Skeletal muscle satellite cell (primary cell): ENCODE data around the gene ACVR2B.

ENCODE experiments used
- H3K27me3 ChIP-seq: 2 replicates; pipeline ENCODE4 v1.7.0; 2013; ENCODE audit warnings: low read length; ENCODE audit not compliant: control insufficient read depth, insufficient read depth
- H3K36me3 ChIP-seq: 2 replicates; pipeline ENCODE4 v1.7.0; 2013; ENCODE audit warnings: mild to moderate bottlenecking, control low read depth, low read length; ENCODE audit not compliant: insufficient read depth
- H3K4me1 ChIP-seq: 2 replicates; pipeline ENCODE4 v1.7.0; 2013; ENCODE audit warnings: low read length; ENCODE audit not compliant: control insufficient read depth, insufficient read depth
- H3K4me2 ChIP-seq: 2 replicates; pipeline ENCODE4 v1.7.0; 2013; ENCODE audit warnings: mild to moderate bottlenecking, low read length
- H3K4me3 ChIP-seq: 2 replicates; pipeline ENCODE4 v1.7.0; 2013; ENCODE audit warnings: low read length
- H3K9ac ChIP-seq: 2 replicates; pipeline ENCODE4 v1.7.0; 2013; ENCODE audit warnings: mild to moderate bottlenecking, low read depth, low read length, moderate library complexity
- H3K9me3 ChIP-seq: replicated peaks from 2 replicates; pipeline ENCODE4 v1.7.0; 2013; ENCODE audit warnings: mild to moderate bottlenecking, control low read depth, low read length

Gene ACVR2B

DNA sequence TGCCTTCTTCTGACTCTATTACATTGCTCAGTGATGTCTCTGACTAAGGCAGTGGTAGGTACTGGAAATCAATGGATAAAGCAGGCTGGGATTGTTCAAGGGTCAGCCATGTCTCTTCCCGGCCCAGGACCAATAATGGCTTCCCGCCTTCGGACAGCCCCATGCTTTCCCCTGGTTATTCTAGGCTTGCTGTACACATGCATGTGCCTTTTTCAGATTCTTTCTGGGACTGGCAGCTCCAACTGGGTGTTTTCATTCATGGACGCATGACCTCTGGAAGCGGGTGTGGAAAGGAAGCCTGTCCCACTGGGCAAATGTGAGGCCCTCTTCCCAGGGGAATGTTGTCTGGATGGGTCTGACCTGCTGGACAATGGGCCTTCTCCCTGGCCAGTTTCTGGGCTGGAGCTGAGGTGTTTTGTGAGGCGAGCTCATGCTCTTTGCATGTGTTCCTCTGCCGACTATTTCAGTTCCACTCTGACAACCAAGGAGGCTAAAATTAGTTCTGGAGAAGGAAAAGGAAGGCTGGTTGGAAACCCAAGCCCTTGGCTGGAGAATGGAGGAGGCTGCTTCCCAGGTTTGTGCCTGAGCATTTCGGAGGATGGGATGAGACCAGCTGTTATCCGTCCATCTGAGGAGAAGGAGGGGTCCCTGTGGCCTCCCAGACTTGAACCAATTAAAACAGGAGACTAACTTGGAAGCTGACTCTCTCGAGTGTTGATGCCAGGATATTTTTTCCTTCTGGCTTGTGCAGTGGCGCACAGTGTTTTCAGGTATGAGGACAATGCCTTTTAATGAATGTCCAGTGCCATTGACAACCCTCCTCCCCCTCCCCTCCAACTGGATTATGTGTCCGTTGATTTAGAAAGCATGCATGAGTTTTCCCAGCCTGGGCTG lies 6.9 kb downstream of the ACVR2B start:
- Histone ChIP-seq H3K4me3 (no peak overlapping the region), H3K9me3 (no peaks in the 10 kb centered on the region), H3K4me2 (no peak overlapping the region), H3K9ac (no peak overlapping the region), H3K27me3 (no peaks in the 10 kb centered on the region), H3K36me3 (no peaks in the 10 kb centered on the region), H3K4me1 (peaks cover 30% of the 10 kb centered on the region)

DNA sequence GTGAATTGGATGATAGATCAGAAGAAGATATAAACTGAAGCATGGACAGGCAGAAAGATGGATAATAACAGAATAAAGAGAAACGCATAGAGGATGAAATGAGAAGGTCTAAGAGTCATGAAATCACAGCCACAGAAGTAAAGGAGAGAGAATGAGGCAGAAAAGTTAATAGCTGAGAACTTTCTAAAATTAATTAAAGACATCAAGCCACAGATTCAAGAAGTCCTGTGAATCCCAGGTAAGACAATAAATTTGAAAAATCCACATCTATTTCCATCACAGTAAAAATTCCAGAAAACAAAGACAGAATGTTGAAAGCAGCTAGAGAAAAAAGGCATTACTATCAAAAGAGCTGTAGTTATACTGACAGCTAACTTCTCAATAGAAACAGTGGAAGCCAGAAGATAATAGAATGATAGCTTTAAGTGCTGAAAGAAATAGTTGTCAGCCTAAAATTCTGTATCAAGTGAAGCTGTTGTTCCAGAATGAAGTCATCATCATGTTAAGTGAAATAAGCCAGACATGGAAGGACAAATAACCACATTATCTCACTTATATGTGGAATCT lies 12.0 kb downstream of the ACVR2B start:
- H3K9ac ChIP-seq: no peak overlapping the region
- H3K9me3 ChIP-seq: peaks cover 6% of the 10 kb centered on the region
- H3K36me3 ChIP-seq: no peaks in the 10 kb centered on the region
- peaks cover 3% of the 10 kb centered on the region for H3K4me1 ChIP-seq
- no peak overlapping the region for H3K4me3 ChIP-seq
- H3K4me2 ChIP-seq: no peak overlapping the region
- no peaks in the 10 kb centered on the region for H3K27me3 ChIP-seq

DNA sequence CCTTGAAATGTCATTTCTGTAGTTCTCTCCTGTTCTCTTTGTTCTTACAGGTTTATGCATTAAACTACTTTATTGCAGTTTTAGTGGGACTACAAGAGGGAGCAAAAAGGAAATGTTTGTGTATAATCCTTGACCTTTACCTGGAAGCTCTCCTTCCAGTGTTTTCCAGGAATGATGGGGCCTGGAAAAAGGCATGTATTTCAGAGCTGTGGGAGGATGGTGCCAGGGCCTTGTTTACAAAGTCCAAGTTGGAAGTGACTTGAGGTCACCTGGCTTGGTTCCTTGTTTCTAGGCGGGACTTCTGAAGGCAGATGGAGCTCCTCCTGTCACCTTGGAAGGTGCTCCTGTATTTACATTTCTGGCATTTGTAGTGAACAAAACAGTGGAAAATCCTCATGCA lies 15.1 kb downstream of the ACVR2B start:
- no peaks in the 10 kb centered on the region for H3K27me3 ChIP-seq
- no peak overlapping the region for H3K4me2 ChIP-seq
- peaks cover 6% of the 10 kb centered on the region for H3K9me3 ChIP-seq
- no peaks in the 10 kb centered on the region for H3K36me3 ChIP-seq
- no peak overlapping the region for H3K4me3 ChIP-seq
- H3K9ac ChIP-seq: no peak overlapping the region
- no peaks in the 10 kb centered on the region for H3K4me1 ChIP-seq

DNA sequence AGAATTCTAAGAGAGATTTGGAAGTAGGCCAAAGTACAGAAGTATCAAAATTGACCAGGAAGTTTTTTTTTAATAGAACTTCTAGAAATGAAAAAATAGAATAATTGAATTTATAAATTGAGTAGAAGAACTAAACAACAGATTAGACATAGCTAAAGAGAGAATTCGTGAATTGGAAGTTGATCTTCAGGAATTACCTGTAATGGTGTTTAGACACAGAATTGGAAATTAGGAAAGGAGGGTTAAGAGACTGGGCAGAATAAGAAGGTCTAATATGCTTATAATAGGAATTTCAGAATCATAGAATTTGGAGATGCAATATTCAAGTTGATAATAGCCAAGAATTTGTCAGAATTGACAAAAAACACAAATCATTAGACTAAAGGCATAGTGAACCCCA lies 16.2 kb downstream of the ACVR2B start:
- no peak overlapping the region for H3K9ac ChIP-seq
- no peak overlapping the region for H3K4me3 ChIP-seq
- H3K36me3 ChIP-seq: no peaks in the 10 kb centered on the region
- H3K9me3 ChIP-seq: peaks cover 6% of the 10 kb centered on the region
- H3K4me2 ChIP-seq: no peak overlapping the region
- H3K27me3 ChIP-seq: no peaks in the 10 kb centered on the region
- no peaks in the 10 kb centered on the region for H3K4me1 ChIP-seq

DNA sequence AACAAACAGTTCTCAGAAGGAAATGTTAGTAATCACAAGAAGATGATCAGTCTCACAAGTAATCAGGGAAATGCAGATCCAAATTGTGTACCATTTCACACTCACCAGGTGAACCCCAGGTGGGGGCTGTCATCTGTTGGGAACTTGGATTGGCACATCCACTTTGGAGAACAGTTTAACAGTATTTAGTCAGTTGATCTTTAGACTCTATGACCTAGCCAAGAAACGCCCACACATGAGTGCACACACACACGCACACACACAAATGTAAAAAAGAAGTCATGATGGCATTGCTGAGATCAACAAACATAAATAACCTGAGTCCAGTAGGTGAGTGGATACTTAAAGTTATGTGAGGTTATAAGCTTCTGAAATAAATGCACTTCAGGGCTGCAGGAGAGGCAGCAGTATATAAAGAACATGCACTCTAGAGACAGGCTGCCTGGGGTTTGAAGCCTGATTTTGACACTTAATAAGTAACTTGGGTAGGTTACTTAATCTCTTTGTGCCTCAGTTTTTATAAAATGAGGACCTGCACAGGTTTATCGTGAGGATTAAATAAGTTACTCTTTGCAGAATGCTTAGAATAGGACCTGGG lies 17.7 kb downstream of the ACVR2B start:
- H3K4me3 ChIP-seq: no peak overlapping the region
- no peaks in the 10 kb centered on the region for H3K36me3 ChIP-seq
- no peak overlapping the region for H3K4me2 ChIP-seq
- H3K9ac ChIP-seq: no peak overlapping the region
- peaks cover 6% of the 10 kb centered on the region for H3K9me3 ChIP-seq
- H3K4me1 ChIP-seq: no peaks in the 10 kb centered on the region
- H3K27me3 ChIP-seq: no peaks in the 10 kb centered on the region

DNA sequence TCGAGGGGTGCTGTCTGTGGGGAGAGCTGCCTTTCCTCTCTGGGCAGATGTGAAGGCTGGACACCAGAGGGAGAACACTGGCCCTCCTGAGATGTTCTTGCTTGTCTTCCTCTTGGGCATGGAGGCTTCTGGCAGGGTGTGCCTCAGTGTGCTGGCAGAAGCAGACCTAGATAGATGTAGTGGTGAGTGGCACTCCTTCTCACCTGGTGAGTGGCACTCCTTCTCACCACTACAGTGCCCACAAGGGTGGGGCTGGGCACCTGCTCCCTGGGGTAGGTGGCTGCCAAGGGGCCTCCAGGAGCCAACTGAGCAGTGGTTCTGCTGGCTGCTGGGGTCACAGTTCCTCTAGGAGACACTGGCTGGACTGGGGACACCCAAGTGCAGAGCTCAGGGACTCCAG lies 18.7 kb downstream of the ACVR2B start:
- H3K9ac ChIP-seq: no peak overlapping the region

DNA sequence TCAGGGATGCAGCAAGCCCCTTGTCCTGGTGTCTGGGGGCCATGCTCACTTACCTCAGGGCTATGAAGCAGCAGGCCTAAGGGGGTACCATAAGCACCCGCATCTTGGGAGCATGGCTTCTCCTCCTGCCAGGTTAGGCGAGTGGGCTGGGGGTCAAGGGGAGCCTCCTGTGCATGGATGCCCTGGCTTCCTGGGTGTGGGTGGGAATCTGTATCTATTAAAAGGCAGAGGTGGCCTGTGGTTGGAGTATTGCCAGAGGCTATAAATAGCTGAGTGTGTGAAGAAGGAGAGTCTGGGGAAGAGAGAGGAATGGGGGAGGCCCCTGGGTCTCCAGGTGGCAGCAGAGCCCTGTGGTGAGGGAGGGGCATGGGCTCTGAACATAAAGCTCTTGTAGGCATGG lies 19.5 kb downstream of the ACVR2B start:
- Histone ChIP-seq H3K9me3 (peaks cover 6% of the 10 kb centered on the region), H3K4me1 (no peaks in the 10 kb centered on the region), H3K36me3 (no peaks in the 10 kb centered on the region), H3K27me3 (no peaks in the 10 kb centered on the region), H3K9ac (no peak overlapping the region), H3K4me2 (no peak overlapping the region), H3K4me3 (no peak overlapping the region)

More for the DNA sequence above, 18.7 kb downstream of the ACVR2B start:
- Histone ChIP-seq H3K4me2 (no peak overlapping the region), H3K4me3 (no peak overlapping the region), H3K27me3 (no peaks in the 10 kb centered on the region), H3K36me3 (no peaks in the 10 kb centered on the region), H3K4me1 (no peaks in the 10 kb centered on the region), H3K9me3 (peaks cover 6% of the 10 kb centered on the region)

DNA sequence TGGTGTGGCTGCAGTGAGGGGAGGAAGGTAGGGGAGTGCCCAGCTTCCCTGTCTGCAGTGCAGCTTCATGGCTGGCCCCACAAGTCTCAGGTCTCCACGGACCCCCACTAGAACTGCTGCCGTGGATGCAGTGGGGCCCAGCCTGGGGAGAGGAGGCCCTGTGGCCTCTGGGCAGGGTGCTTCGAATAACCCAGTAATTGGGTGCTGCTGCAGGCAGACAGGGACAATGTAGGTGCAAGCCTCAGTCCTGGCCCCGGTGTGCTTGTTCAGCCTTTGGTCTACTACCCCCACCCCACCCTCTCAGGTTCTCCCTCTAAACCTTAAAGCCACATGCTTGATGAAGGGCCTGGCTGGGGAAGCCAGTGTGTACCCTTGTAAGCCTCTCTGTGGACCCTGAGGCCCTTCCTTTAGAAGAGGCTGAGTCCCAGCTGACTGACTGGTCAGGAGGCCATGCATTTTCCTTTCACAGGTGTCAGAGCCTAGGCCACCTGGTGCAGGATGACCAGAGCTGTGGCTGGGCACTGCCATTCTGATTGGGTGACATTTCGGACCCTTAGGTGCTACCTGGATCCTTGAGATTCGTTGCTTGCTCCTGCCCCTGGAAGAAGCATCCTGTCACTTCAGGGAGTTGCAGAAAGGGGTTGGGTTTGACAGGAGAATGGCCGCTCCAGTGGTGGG lies 21.4 kb downstream of the ACVR2B start:
- H3K4me3 ChIP-seq: no peak overlapping the region
- no peak overlapping the region for H3K9ac ChIP-seq
- no peaks in the 10 kb centered on the region for H3K27me3 ChIP-seq
- peaks cover 5% of the 10 kb centered on the region for H3K36me3 ChIP-seq
- H3K4me1 ChIP-seq: no peaks in the 10 kb centered on the region
- H3K4me2 ChIP-seq: no peak overlapping the region
- peaks cover 3% of the 10 kb centered on the region for H3K9me3 ChIP-seq

DNA sequence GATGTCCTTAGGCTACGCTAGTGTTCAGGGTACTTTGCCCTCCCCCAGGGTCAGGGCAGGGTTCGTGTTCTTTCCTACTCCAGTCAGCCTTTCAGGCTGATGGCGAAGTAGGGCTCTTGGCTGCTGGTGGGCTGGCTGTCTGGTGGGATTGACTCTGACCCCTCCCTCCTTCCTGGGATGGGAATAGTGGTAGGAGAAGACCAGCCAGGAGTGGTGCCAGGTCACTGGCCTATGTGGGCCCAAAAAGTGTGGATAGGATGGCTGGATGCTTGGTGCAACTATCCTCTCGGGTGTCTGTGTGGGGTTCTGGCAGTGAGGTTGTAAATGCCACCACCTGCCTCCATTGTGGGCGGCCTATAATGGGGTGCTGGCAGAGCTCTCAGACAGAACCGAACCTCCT lies 22.0 kb downstream of the ACVR2B start:
- H3K27me3 ChIP-seq: no peaks in the 10 kb centered on the region
- peaks cover 5% of the 10 kb centered on the region for H3K36me3 ChIP-seq
- no peak overlapping the region for H3K4me2 ChIP-seq
- H3K4me3 ChIP-seq: no peak overlapping the region
- H3K4me1 ChIP-seq: no peaks in the 10 kb centered on the region
- no peak overlapping the region for H3K9ac ChIP-seq
- no peaks in the 10 kb centered on the region for H3K9me3 ChIP-seq

DNA sequence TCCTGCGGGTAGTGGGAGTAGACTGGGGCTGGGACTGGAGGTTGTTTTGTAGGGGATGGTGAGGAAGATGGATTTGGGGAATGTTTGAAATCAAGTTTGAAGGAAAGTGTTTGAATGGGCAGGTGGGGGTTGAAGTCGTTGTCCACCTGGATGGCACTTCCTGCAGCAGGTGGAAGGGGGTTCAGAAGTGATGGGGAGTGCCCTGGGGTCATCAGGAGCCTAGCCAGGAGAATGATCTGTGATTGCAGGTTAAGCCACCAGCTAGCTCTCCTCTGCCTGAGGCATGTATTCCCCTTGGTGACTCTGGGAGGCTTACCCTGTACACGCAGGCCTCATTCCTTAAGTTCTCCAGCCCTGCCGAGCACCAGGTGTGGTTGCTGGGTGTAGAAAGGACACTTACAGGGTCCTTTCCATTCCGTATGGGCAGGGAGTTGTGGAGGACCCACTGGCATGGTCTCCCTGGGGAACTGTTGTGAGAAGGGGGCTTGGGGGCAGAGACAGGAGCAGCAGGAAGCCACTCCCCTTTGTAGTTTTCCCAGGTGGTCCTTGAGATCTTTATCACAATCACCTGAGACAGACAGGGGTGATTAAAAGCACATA lies 22.6 kb downstream of the ACVR2B start:
- Histone ChIP-seq H3K36me3 (peaks cover 5% of the 10 kb centered on the region), H3K27me3 (no peaks in the 10 kb centered on the region), H3K9ac (no peak overlapping the region), H3K9me3 (no peaks in the 10 kb centered on the region), H3K4me1 (no peaks in the 10 kb centered on the region), H3K4me2 (no peak overlapping the region), H3K4me3 (no peak overlapping the region)
